ENCODE measurements around the gene TTYH2. TPM values are rescaled to one million over a fixed set of nuclear protein-coding genes. Genes with fewer than 3 reads are reported as not detected.

TTYH2 gene
- total RNA-seq, 2 experiments from 2014 or later, result 3.1 to 3.8 TPM

DNA sequence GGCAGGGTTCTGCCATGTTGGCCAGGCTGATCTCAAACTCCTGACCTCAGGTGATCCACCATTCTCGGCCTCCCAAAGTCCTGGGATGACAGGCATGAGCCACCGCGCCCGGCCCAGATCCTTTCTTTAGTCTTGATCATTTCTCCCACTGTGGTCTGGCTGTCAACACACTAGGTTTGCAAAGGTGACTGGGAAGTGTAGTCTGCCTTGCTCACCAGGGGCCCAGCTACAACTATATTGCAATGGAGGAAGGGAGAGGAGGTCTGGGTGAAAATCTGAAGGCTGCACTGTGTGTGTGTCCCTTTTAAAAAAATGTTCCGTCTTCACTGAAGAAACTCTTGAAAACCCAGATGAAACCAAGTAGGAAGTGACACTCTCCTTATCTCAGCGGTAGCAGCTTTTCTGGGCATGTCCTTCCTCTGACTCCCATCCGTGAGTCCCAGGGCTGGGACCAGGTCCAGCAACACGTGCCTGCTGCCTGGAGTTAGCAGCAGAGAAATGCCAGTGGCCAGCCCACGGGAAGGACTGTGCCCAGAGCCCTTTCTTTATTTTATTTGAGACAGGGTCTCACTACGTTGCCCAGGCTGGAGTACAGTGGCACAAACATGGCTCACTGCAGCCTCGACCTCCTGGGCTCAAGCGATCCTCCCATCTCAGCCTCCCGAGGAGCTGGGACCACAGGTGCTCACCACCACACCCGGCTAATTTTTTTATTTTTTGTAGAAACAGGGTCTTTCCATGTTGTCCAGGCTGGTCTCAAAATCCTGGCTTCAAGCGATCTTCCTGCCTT is 94.8 kb downstream of the TTYH2 start:
- DNase-seq (ENCODE audit: low spot score), result no peak
- CTCF ChIA-PET (ENCODE audit: unreplicated experiment), result interaction anchor here (0.5 kb wide), 1 partner anchor 9 kb away, joined by 3 read pairs; no protein-coding TSS in a partner anchor
- no peaks in the 10 kb centered on the region for H4K20me1 ChIP-seq (ENCODE audit: insufficient read depth, low read length)
- no peaks in the 10 kb centered on the region for H3K36me3 ChIP-seq (ENCODE audit: insufficient read depth, low read length)
- H3K4me3 ChIP-seq (ENCODE audit: low read depth, low read length, poor library complexity, severe bottlenecking), result no peak overlapping the region
- no peak overlapping the region for H3K27ac ChIP-seq (ENCODE audit: low read depth, low read length, poor library complexity, severe bottlenecking)
- H3K79me2 ChIP-seq (ENCODE audit: insufficient read depth, low read depth, low read length), result no peaks in the 10 kb centered on the region
- BruUV-seq (replicated peaks), result no TSS peak
- H2AFZ ChIP-seq (ENCODE audit: low read length), result no peak overlapping the region
- intact Hi-C loops (cut with micrococcal nuclease; ENCODE audit: unreplicated experiment), result no loop called here
- H3K4me1 ChIP-seq (ENCODE audit: insufficient read depth, low read length, poor library complexity, severe bottlenecking), result no peaks in the 10 kb centered on the region
- TF ChIP-seq, protein P1, sequence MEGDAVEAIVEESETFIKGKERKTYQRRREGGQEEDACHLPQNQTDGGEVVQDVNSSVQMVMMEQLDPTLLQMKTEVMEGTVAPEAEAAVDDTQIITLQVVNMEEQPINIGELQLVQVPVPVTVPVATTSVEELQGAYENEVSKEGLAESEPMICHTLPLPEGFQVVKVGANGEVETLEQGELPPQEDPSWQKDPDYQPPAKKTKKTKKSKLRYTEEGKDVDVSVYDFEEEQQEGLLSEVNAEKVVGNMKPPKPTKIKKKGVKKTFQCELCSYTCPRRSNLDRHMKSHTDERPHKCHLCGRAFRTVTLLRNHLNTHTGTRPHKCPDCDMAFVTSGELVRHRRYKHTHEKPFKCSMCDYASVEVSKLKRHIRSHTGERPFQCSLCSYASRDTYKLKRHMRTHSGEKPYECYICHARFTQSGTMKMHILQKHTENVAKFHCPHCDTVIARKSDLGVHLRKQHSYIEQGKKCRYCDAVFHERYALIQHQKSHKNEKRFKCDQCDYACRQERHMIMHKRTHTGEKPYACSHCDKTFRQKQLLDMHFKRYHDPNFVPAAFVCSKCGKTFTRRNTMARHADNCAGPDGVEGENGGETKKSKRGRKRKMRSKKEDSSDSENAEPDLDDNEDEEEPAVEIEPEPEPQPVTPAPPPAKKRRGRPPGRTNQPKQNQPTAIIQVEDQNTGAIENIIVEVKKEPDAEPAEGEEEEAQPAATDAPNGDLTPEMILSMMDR (conservative IDR thresholded peaks at IDR 0.05; ENCODE audit: low read length), result no peak
- no peak for TF ChIP-seq EZH2phosphoT487 (IDR thresholded peaks at IDR 0.05; ENCODE audit: borderline replicate concordance, low read depth, low read length)
- H3K4me2 ChIP-seq (ENCODE audit: low read length), result no peak overlapping the region
- POLR2A ChIA-PET, result no interaction called here
- H3K9me2 ChIP-seq (ENCODE audit: insufficient read depth, low read length), result no peaks in the 10 kb centered on the region
- H3K9me3 ChIP-seq (ENCODE audit: low read length), result no peaks in the 10 kb centered on the region

- no TSS peak for BruUV-seq (replicated peaks)
- Histone ChIP-seq H3K9me2 (ENCODE audit: insufficient read depth, low read length) (no peaks in the 10 kb centered on the region), H4K20me1 (ENCODE audit: insufficient read depth, low read length) (no peaks in the 10 kb centered on the region), H3K4me3 (ENCODE audit: low read depth, low read length, poor library complexity, severe bottlenecking) (no peak overlapping the region), H3K79me2 (ENCODE audit: insufficient read depth, low read depth, low read length) (no peaks in the 10 kb centered on the region), H3K9me3 (ENCODE audit: low read length) (no peaks in the 10 kb centered on the region), H2AFZ (ENCODE audit: low read length) (no peak overlapping the region), H3K36me3 (ENCODE audit: insufficient read depth, low read length) (no peaks in the 10 kb centered on the region), H3K27ac (ENCODE audit: low read depth, low read length, poor library complexity, severe bottlenecking) (no peak overlapping the region), H3K4me2 (ENCODE audit: low read length) (no peak overlapping the region), H3K4me1 (ENCODE audit: insufficient read depth, low read length, poor library complexity, severe bottlenecking) (no peaks in the 10 kb centered on the region)
- ChIA-PET CTCF (ENCODE audit: unreplicated experiment) (no interaction called here), POLR2A (no interaction called here)
- TF ChIP-seq, protein P1 (conservative IDR thresholded peaks at IDR 0.05; ENCODE audit: low read length), result no peak
- no peak for TF ChIP-seq EZH2phosphoT487 (IDR thresholded peaks at IDR 0.05; ENCODE audit: borderline replicate concordance, low read depth, low read length)
- intact Hi-C loops (cut with micrococcal nuclease; ENCODE audit: unreplicated experiment), result no loop called here
- no peak for DNase-seq (ENCODE audit: low spot score)
Observed at GRCh38 chr17:74309902-74310301, 96.5 kb downstream of the TTYH2 start.

Other genes starting within 250 kb of the TTYH2 start
- 4,732 and 5,467 TPM in 2 replicates for gene RPL38, start 9.9 kb upstream of the TTYH2 start, total RNA-seq (2014; rRNA removed; shearing (Covaris generic))
- gene RPL38, start 9.9 kb upstream of the TTYH2 start, total RNA-seq (2022), result 1,845 and 1,913 TPM in 2 replicates
- gene DNAI2, start 60.7 kb downstream of the TTYH2 start, total RNA-seq (2014; rRNA removed; shearing (Covaris generic)), result not detected in 2 replicates
- not detected in 2 replicates for gene DNAI2, start 60.7 kb downstream of the TTYH2 start, total RNA-seq (2022)
- not detected in 2 replicates for gene KIF19, start 112.7 kb downstream of the TTYH2 start, total RNA-seq (2014; rRNA removed; shearing (Covaris generic))
- not detected in 2 replicates for gene KIF19, start 112.7 kb downstream of the TTYH2 start, total RNA-seq (2022)
- not detected in 2 replicates for gene BTBD17, start 148.3 kb downstream of the TTYH2 start, total RNA-seq (2014; rRNA removed; shearing (Covaris generic))
- gene BTBD17, start 148.3 kb downstream of the TTYH2 start, total RNA-seq (2022), result not detected in 2 replicates
- not detected in 2 replicates for gene GPR142, start 153.9 kb downstream of the TTYH2 start, total RNA-seq (2014; rRNA removed; shearing (Covaris generic))
- not detected in 2 replicates for gene GPR142, start 153.9 kb downstream of the TTYH2 start, total RNA-seq (2022)
- 9.4 and 19.5 TPM in 2 replicates for gene GPRC5C, start 218.5 kb downstream of the TTYH2 start, total RNA-seq (2014; rRNA removed; shearing (Covaris generic))
- gene GPRC5C, start 218.5 kb downstream of the TTYH2 start, total RNA-seq (2022), result 1.1 and 2.0 TPM in 2 replicates